Lung (tissue), 12 donors: ENCODE results near the gene ZNHIT6. TPM values are rescaled to one million over a fixed set of nuclear protein-coding genes. Genes with fewer than 3 reads are reported as not detected.

Experiments used
- ATAC-seq: fragments of 200-7000 bp; cut with Tn5 transposase; one replicate; pipeline ENCODE4 v1.9.1; 2020; ENCODE audit warnings: moderate number of reproducible peaks; ENCODE audit not compliant: insufficient read depth, low FRiP score
- DNase-seq, 3 donors: peaks; one replicate each; pipeline ENCODE4 v3.0.0-alpha.2; 2013 to 2017
- H3K27ac ChIP-seq, 2 donors: one replicate each; pipeline ENCODE4 v1.5.1; 2013; ENCODE audit warnings: mild to moderate bottlenecking in 2 of 2, moderate library complexity in 2 of 2, control low read depth in 1 of 2, inconsistent platforms in 1 of 2, low read depth in 1 of 2, low read length in 1 of 2
- H3K27me3 ChIP-seq, 3 donors: one replicate each; pipeline ENCODE4 v1.5.1; 2013; ENCODE audit warnings: low read length in 2 of 3; ENCODE audit not compliant: control insufficient read depth in 3 of 3, insufficient read depth in 3 of 3
- H3K36me3 ChIP-seq, 4 donors: one replicate each; pipeline ENCODE4 v1.5.1; 2013; ENCODE audit warnings: low read length in 4 of 4, mild to moderate bottlenecking in 1 of 4, moderate library complexity in 1 of 4; ENCODE audit not compliant: control insufficient read depth in 4 of 4, insufficient read depth in 4 of 4
- H3K4me1 ChIP-seq, 5 donors: one replicate each; pipeline ENCODE4 v1.5.1; 2013; ENCODE audit warnings: low read length in 5 of 5, mild to moderate bottlenecking in 2 of 5, moderate library complexity in 1 of 5; ENCODE audit not compliant: control insufficient read depth in 5 of 5, insufficient read depth in 5 of 5
- H3K4me3 ChIP-seq: one replicate; pipeline ENCODE4 v1.5.1; 2013; ENCODE audit warnings: mild to moderate bottlenecking, control low read depth, moderate library complexity
- H3K9ac ChIP-seq, 2 donors: one replicate each; pipeline ENCODE4 v1.5.1; 2013; ENCODE audit warnings: low read length in 2 of 2, control low read depth in 1 of 2; ENCODE audit not compliant: insufficient read depth in 1 of 2
- H3K9me3 ChIP-seq, 4 donors: one replicate each; pipeline ENCODE4 v1.5.1; 2013; ENCODE audit warnings: low read length in 3 of 4, mild to moderate bottlenecking in 1 of 4, moderate library complexity in 1 of 4; ENCODE audit not compliant: control insufficient read depth in 4 of 4, insufficient read depth in 3 of 4
- WGBS, 2 donors: extraction: QIAGEN DNeasy Blood & Tissue Kit; methylation state at CpG; one replicate each; pipeline ENCODE4 v1.1.7; 2013; 5-methylcytosine and 5-hydroxymethylcytosine counted together
- polyA plus RNA-seq, 2 donors: library from polyadenylated mRNA; stranded (reverse); fragments of 200-250 nt; gene quantifications; one replicate each; pipeline ENCODE4 v1.2.1, GENCODE V29; 2013
- total RNA-seq, 2 donors: library from RNA; depleted of rRNA in 1 of 2; stranded (reverse); fragments of >200 nt in 1 of 2; gene quantifications; one replicate each; pipeline ENCODE4 v1.2.1, GENCODE V29; 2014 to 2021
- TF ChIP-seq, protein P1 (sequence below): IDR thresholded peaks from 2 replicates; pipeline ENCODE4 v1.5.1; 2012; ENCODE audit warnings: mild to moderate bottlenecking; ENCODE audit errors: control extremely low read depth, extremely low read depth
- donor health status: control.
- donor health status: control.
- donor health status: Bipolar disorder and iron deficiency.
- donor health status: healthy.
- donor health status: DM: yes; HTN: yes; CAD: no.

Gene ZNHIT6
- total and polyA plus RNA-seq, 4 donors, result 8.7 to 17.7 (median 10.1) TPM

DNA sequence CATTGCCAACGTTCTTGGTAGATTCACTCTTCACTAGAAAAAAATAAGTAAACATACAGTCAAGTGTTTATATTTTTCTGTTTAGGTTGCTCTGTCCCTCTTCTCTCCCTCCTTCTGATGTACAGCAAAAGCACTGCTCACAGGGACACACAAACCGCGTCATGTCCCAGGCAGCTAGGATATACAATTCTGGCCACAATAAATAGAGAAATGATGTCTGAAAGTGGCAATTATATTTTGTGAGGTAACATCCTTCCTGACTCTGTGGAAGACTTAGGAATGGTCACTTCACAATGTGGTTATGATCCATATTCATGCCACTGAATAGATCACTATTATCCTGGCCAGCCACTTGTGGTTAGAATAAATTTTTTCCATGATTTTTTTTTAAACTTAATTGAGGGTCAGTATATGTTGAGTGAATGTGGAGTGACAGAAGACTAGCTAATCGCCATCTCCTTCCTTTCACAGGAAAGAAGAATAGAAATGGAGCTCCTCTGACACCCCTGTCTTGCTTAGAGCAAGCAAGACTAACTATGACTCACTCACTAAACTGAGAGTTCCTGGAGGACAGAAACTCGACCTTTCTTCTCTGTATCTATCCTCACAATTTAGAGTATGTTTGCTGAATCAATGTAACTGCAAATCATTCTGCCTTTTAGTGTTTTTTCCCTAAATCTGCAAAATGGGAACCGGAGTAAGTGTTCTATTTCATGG lies 54.0 kb downstream of the ZNHIT6 start:
- no peak for ATAC-seq
- H3K9me3 ChIP-seq, result no peaks in the 10 kb centered on the region
- H3K9ac ChIP-seq, result no peak overlapping the region
- H3K36me3 ChIP-seq, result peaks cover 5 to 13% (median 7%) of the 10 kb centered on the region in 4 donors
- 81 to 87% methylated on average over 6 of the region's 6 CpGs for WGBS, 2 donors
- TF ChIP-seq, protein P1, sequence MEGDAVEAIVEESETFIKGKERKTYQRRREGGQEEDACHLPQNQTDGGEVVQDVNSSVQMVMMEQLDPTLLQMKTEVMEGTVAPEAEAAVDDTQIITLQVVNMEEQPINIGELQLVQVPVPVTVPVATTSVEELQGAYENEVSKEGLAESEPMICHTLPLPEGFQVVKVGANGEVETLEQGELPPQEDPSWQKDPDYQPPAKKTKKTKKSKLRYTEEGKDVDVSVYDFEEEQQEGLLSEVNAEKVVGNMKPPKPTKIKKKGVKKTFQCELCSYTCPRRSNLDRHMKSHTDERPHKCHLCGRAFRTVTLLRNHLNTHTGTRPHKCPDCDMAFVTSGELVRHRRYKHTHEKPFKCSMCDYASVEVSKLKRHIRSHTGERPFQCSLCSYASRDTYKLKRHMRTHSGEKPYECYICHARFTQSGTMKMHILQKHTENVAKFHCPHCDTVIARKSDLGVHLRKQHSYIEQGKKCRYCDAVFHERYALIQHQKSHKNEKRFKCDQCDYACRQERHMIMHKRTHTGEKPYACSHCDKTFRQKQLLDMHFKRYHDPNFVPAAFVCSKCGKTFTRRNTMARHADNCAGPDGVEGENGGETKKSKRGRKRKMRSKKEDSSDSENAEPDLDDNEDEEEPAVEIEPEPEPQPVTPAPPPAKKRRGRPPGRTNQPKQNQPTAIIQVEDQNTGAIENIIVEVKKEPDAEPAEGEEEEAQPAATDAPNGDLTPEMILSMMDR, result no peak
- no peak overlapping the region for H3K27ac ChIP-seq
- DNase-seq, result peak in 2 of 3 donors; percentile 19 to 25
- H3K4me1 ChIP-seq, result no peaks in the 10 kb centered on the region
- H3K4me3 ChIP-seq, result no peak overlapping the region
- no peaks in the 10 kb centered on the region for H3K27me3 ChIP-seq

DNA sequence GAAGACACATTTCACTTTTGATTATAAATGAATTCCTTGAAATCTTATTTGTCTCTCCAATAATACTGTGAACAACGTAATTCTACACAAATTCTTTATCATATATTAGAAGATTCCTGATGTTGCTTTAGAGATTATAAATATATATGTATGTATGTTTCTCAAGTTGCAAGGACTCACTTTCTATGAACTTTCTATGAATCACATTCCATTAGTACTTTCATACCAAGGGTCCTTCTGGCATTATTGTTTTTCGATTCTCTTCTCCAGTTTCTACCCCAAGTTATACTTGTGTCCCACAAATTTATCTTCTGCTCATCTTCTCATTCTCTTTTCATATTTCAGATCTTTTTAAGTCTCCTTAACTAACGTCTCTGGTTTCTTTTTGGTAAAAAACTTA lies 55.9 kb downstream of the ZNHIT6 start:
- TF ChIP-seq, protein P1, result no peak
- Histone ChIP-seq H3K9me3 (peaks cover 0 to 4% (median 1%) of the 10 kb centered on the region in 4 donors), H3K4me3 (no peak overlapping the region), H3K36me3 (peaks cover 5 to 13% (median 8%) of the 10 kb centered on the region in 4 donors), H3K27ac (no peak overlapping the region), H3K4me1 (no peaks in the 10 kb centered on the region), H3K27me3 (no peaks in the 10 kb centered on the region), H3K9ac (no peak overlapping the region)
- no peak for DNase-seq
- ATAC-seq, result no peak
- WGBS, 2 donors, result 95 to 96% methylated on average over 3 of the region's 3 CpGs

DNA sequence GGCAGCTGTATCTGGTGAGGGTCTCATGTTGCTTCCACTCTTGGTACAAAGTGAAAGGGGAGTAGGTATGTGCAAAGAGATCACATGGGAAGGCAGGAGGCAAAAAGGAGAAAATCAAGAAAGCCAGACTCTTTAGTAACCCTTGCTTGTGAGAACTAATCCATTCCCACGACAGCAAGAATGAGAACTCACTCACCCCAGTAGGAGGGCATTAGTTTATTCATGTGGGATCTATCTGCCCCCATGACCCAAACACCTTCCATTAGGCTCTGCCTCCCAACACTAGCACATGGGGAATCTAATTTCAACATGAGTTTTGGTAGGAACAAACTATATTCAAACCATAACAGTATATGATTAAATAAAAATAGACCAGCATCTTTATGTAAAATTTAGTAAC lies 57.6 kb downstream of the ZNHIT6 start:
- whole genome bisulfite sequencing, 2 donors, result 88 to 100% methylated on average over 1 of the region's 1 CpG
- TF ChIP-seq, protein P1, result no peak
- DNase-seq (no peak), ATAC-seq (no peak)
- Histone ChIP-seq H3K4me3 (no peak overlapping the region), H3K27ac (no peak overlapping the region), H3K9me3 (peaks cover 0 to 4% (median 1%) of the 10 kb centered on the region in 4 donors), H3K9ac (no peak overlapping the region), H3K27me3 (no peaks in the 10 kb centered on the region), H3K36me3 (peaks cover 5 to 11% (median 8%) of the 10 kb centered on the region in 4 donors), H3K4me1 (no peaks in the 10 kb centered on the region)
